ENCODE data around the gene KTN1. TPM values are rescaled to one million over a fixed set of nuclear protein-coding genes. Genes with fewer than 3 reads are reported as not detected.

Gene KTN1
- total RNA-seq, 2 experiments from 2014 or later, result 107 to 113 TPM

- POLR2A ChIA-PET, result interaction anchor here (1.3 kb wide), 1 partner anchor 9 kb away, joined by 3 read pairs; no protein-coding TSS in a partner anchor
- H3K4me1 Mint-ChIP-seq (ENCODE audit: low read depth), result peaks cover 2% of the 10 kb centered on the region
- no peaks in the 10 kb centered on the region for H3K9me3 Mint-ChIP-seq
- peaks cover 38% of the 10 kb centered on the region for H3K36me3 Mint-ChIP-seq (ENCODE audit: low read depth)
- TF ChIP-seq, protein P1, sequence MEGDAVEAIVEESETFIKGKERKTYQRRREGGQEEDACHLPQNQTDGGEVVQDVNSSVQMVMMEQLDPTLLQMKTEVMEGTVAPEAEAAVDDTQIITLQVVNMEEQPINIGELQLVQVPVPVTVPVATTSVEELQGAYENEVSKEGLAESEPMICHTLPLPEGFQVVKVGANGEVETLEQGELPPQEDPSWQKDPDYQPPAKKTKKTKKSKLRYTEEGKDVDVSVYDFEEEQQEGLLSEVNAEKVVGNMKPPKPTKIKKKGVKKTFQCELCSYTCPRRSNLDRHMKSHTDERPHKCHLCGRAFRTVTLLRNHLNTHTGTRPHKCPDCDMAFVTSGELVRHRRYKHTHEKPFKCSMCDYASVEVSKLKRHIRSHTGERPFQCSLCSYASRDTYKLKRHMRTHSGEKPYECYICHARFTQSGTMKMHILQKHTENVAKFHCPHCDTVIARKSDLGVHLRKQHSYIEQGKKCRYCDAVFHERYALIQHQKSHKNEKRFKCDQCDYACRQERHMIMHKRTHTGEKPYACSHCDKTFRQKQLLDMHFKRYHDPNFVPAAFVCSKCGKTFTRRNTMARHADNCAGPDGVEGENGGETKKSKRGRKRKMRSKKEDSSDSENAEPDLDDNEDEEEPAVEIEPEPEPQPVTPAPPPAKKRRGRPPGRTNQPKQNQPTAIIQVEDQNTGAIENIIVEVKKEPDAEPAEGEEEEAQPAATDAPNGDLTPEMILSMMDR (IDR thresholded peaks at IDR 0.05), result no peak
- H3K27ac Mint-ChIP-seq, result no peak overlapping the region
- intact Hi-C loops (cut with micrococcal nuclease), result no loop called here
- CTCF ChIA-PET, result no interaction called here
- DNase-seq (no peak), ATAC-seq (no peak)
- no peaks in the 10 kb centered on the region for H3K27me3 Mint-ChIP-seq
- no peak overlapping the region for H3K4me3 Mint-ChIP-seq
Observed at GRCh38 chr14:55686713-55687112, 106.7 kb downstream of the KTN1 start.

- no peaks in the 10 kb centered on the region for H3K27me3 Mint-ChIP-seq
- TF ChIP-seq, protein P1 (IDR thresholded peaks at IDR 0.05), result no peak
- no peak overlapping the region for H3K4me3 Mint-ChIP-seq
- DNase-seq, result no peak
- peaks cover 2% of the 10 kb centered on the region for H3K4me1 Mint-ChIP-seq (ENCODE audit: low read depth)
- intact Hi-C loops (cut with micrococcal nuclease), result no loop called here
- no peak for ATAC-seq
- no peaks in the 10 kb centered on the region for H3K9me3 Mint-ChIP-seq
- H3K36me3 Mint-ChIP-seq (ENCODE audit: low read depth), result peaks cover 29% of the 10 kb centered on the region
- no peak overlapping the region for H3K27ac Mint-ChIP-seq
- CTCF ChIA-PET, result interaction anchor here (1.6 kb wide), 1 partner anchor 242 kb away, joined by 5 read pairs; no protein-coding TSS in a partner anchor
- POLR2A ChIA-PET, result no interaction called here
Observed at GRCh38 chr14:55688566-55688965, 108.6 kb downstream of the KTN1 start.

GRCh38 chr14:55689981-55690871 is 110.2 kb downstream of the KTN1 start:
- CTCF ChIA-PET, result interaction anchor here (1.6 kb wide), 1 partner anchor 244 kb away, joined by 5 read pairs; no protein-coding TSS in a partner anchor
- ATAC-seq, result no peak
- no peak overlapping the region for H3K27ac Mint-ChIP-seq

GRCh38 chr14:55691659-55692058 is 111.7 kb downstream of the KTN1 start:
- ATAC-seq, result no peak
- ChIA-PET CTCF (no interaction called here), POLR2A (no interaction called here)
- intact Hi-C loops (cut with micrococcal nuclease), result no loop called here
- H3K4me1 Mint-ChIP-seq (ENCODE audit: low read depth), result peaks cover 2% of the 10 kb centered on the region
- no peaks in the 10 kb centered on the region for H3K27me3 Mint-ChIP-seq
- peaks cover 10% of the 10 kb centered on the region for H3K36me3 Mint-ChIP-seq (ENCODE audit: low read depth)
- TF ChIP-seq, protein P1 (IDR thresholded peaks at IDR 0.05), result no peak
- H3K27ac Mint-ChIP-seq, result no peak overlapping the region
- no peaks in the 10 kb centered on the region for H3K9me3 Mint-ChIP-seq
- no peak overlapping the region for H3K4me3 Mint-ChIP-seq
- DNase-seq, result no peak

More at GRCh38 chr14:55689981-55690871, 110.2 kb downstream of the KTN1 start:
- Mint-ChIP-seq H3K9me3 (no peaks in the 10 kb centered on the region), H3K4me3 (no peak overlapping the region), H3K36me3 (ENCODE audit: low read depth) (peaks cover 19% of the 10 kb centered on the region), H3K27me3 (no peaks in the 10 kb centered on the region), H3K4me1 (ENCODE audit: low read depth) (peaks cover 2% of the 10 kb centered on the region)
- TF ChIP-seq, protein P1 (IDR thresholded peaks at IDR 0.05), result no peak
- DNase-seq, result no peak
- intact Hi-C loops (cut with micrococcal nuclease), result no loop called here
- POLR2A ChIA-PET, result no interaction called here

- ATAC-seq (no peak), DNase-seq (no peak)
- H3K36me3 Mint-ChIP-seq (ENCODE audit: low read depth), result no peaks in the 10 kb centered on the region
- peaks cover 2% of the 10 kb centered on the region for H3K4me1 Mint-ChIP-seq (ENCODE audit: low read depth)
- H3K27me3 Mint-ChIP-seq, result no peaks in the 10 kb centered on the region
- H3K27ac Mint-ChIP-seq, result no peak overlapping the region
- intact Hi-C loops (cut with micrococcal nuclease), result no loop called here
- H3K9me3 Mint-ChIP-seq, result no peaks in the 10 kb centered on the region
- POLR2A ChIA-PET, result no interaction called here
- no peak overlapping the region for H3K4me3 Mint-ChIP-seq
- CTCF ChIA-PET, result interaction anchor here (1.8 kb wide), 1 partner anchor 248 kb away, joined by 5 read pairs; no protein-coding TSS in a partner anchor
- TF ChIP-seq, protein P1 (IDR thresholded peaks at IDR 0.05), result no peak
Observed at GRCh38 chr14:55693904-55694303, 113.9 kb downstream of the KTN1 start.
